ENCODE measurements around the gene CADM3. TPM values are rescaled to one million over a fixed set of nuclear protein-coding genes. Genes with fewer than 3 reads are reported as not detected.

The CADM3 gene
- total and polyA plus RNA-seq, 2 of the 8 experiments (the other 6 are each of a cell fraction or from before 2014, with no cell fraction given) = 8.3 to 8.5 TPM

- Histone ChIP-seq H3K9ac (replicated peaks in 1 of 4; ENCODE audit: extremely low read depth in 1 of 4, low read depth in 3 of 4, low read length in 3 of 4) (no peak overlapping the region), H3K27me3 (replicated peaks in 1 of 4; ENCODE audit: control insufficient read depth in 3 of 4, extremely low read depth in 1 of 4, insufficient read depth in 3 of 4, low read length in 3 of 4) (no peaks in the 10 kb centered on the region), H2BK120ac (replicated peaks; ENCODE audit: low read depth, low read length) (no peak overlapping the region), H3K23ac (ENCODE audit: insufficient read length) (no peak overlapping the region), H2BK12ac (ENCODE audit: low read depth, low read length) (no peak overlapping the region), H3K4me3 (ENCODE audit: extremely low read depth in 1 of 4, insufficient read depth in 2 of 4, low read depth in 3 of 4, low read length in 4 of 4) (no peak overlapping the region), H2AFZ (ENCODE audit: low read length) (no peak overlapping the region), H3K4ac (replicated peaks; ENCODE audit: insufficient read length, low read depth, low read length) (no peak overlapping the region), H3K79me1 (ENCODE audit: low read depth, low read length) (no peaks in the 10 kb centered on the region), H3K23me2 (ENCODE audit: low read depth, low read length) (no peaks in the 10 kb centered on the region), H4K20me1 (replicated peaks in 1 of 2; ENCODE audit: control insufficient read depth in 1 of 2, insufficient read depth in 2 of 2, low read length in 2 of 2) (peaks cover 0 to 2% of the 10 kb centered on the region in 2 experiments), H3K4me1 (replicated peaks in 1 of 4; ENCODE audit: control insufficient read depth in 3 of 4, insufficient read depth in 4 of 4, low read length in 3 of 4) (peaks cover 6 to 12% (median 7%) of the 10 kb centered on the region in 4 experiments), H2BK15ac (ENCODE audit: low read length) (no peak overlapping the region), H3K14ac (ENCODE audit: insufficient read length) (no peak overlapping the region), H3K27ac (ENCODE audit: low read depth, low read length) (no peak overlapping the region), H3K56ac (replicated peaks; ENCODE audit: insufficient read length, low read depth, low read length) (no peak overlapping the region), H3K79me2 (ENCODE audit: control insufficient read depth in 1 of 2, insufficient read depth in 2 of 2, low read length in 2 of 2) (no peaks in the 10 kb centered on the region), H2BK5ac (ENCODE audit: low read depth, low read length) (no peak overlapping the region), H2AK5ac (ENCODE audit: low read depth, low read length) (no peak overlapping the region), H3K36me3 (ENCODE audit: control insufficient read depth in 2 of 4, insufficient read depth in 4 of 4, low read length in 3 of 4) (no peaks in the 10 kb centered on the region), H3K9me3 (ENCODE audit: insufficient read depth in 2 of 2, low read depth in 1 of 2, low read length in 1 of 2) (no peaks in the 10 kb centered on the region), H3K18ac (ENCODE audit: extremely low read depth, low read length) (no peak overlapping the region), H2BK20ac (ENCODE audit: low read length) (no peak overlapping the region), H3K4me2 (ENCODE audit: insufficient read depth in 1 of 2, low read depth in 2 of 2, low read length in 2 of 2) (no peak overlapping the region; a peak in 1 of 4 replicates), H4K91ac (replicated peaks; ENCODE audit: insufficient read length, low read length) (no peak overlapping the region), H4K5ac (ENCODE audit: insufficient read length, low read depth, low read length) (no peak overlapping the region), H4K8ac (ENCODE audit: extremely low read depth, insufficient read depth, low read length) (no peak overlapping the region)
- TF ChIP-seq HDAC6 (IDR thresholded peaks at IDR 0.05; ENCODE audit: low read depth, low read length) = no peak
- ChIA-PET POLR2A (ENCODE audit: partially characterized antibody) (interaction anchor here (2.2 kb wide), 1 partner anchor 11 kb away, joined by 5 read pairs; no protein-coding TSS in a partner anchor), CTCF (ENCODE audit: partially characterized antibody) (interaction anchor here (0.9 to 30.1 kb wide), 7 partner anchors 9 to 748 kb away, joined by 3 to 660 read pairs (median 3); partner anchors contain the start of gene ACKR1)
- 70% methylated on average over 5 of the region's 5 CpGs; no CpG with 5 or more reads in 1 of the 2 experiments for WGBS, 2 experiments (ENCODE audit: extremely low coverage in 1 of 2, insufficient coverage in 1 of 2, insufficient read length in 1 of 2, insufficient replicate concordance in 2 of 2, low coverage in 1 of 2, low lambda C conversion rate in 2 of 2, missing lambda C conversion rate in 1 of 2)
- no peak for DNase-seq (ENCODE audit: low read depth in 1 of 2, low spot score in 2 of 2)
- no peak for FAIRE-seq
Observed at GRCh38 chr1:159142726-159143510, 28.5 kb upstream of the CADM3 start.

All from H1 (cell line).